Effector memory CD4-positive, alpha-beta T cell (primary cell): ENCODE measurements around the gene CD86.

ENCODE experiments used
- DNase-seq, 3 donors: peaks; one replicate each; pipeline ENCODE4 v3.0.0-alpha.2; 2020
- H3K27ac ChIP-seq: 2 replicates; pipeline ENCODE4 v1.7.0; 2013; ENCODE audit warnings: mild to moderate bottlenecking, low read length, moderate library complexity; ENCODE audit not compliant: insufficient read depth, poor library complexity, severe bottlenecking
- H3K27me3 ChIP-seq: replicated peaks from 2 replicates; pipeline ENCODE4 v1.7.0; 2013; ENCODE audit warnings: mild to moderate bottlenecking, low read length; ENCODE audit not compliant: insufficient read depth, control insufficient read depth, poor library complexity, severe bottlenecking
- H3K36me3 ChIP-seq: 2 replicates; pipeline ENCODE4 v1.7.0; 2013; ENCODE audit warnings: mild to moderate bottlenecking, low read length, moderate library complexity; ENCODE audit not compliant: control insufficient read depth, insufficient read depth
- H3K4me1 ChIP-seq: 2 replicates; pipeline ENCODE4 v1.7.0; 2013; ENCODE audit warnings: low read length, mild to moderate bottlenecking; ENCODE audit not compliant: control insufficient read depth, insufficient read depth, poor library complexity, severe bottlenecking
- H3K4me3 ChIP-seq: 2 replicates; pipeline ENCODE4 v1.7.0; 2013; ENCODE audit warnings: low read length, low read depth, mild to moderate bottlenecking; ENCODE audit not compliant: insufficient read depth, poor library complexity, severe bottlenecking
- H3K9me3 ChIP-seq: 2 replicates; pipeline ENCODE4 v1.7.0; 2013; ENCODE audit warnings: mild to moderate bottlenecking, low read length, moderate library complexity; ENCODE audit not compliant: control insufficient read depth
- total RNA-seq, 3 donors: gene quantifications; one replicate each; lab custom pipeline; 2026; lab: John Stamatoyannopoulos, UW

CD86 gene
- 0 to 1.4 (median 0) reads per million in 3 donors for total RNA-seq

DNA sequence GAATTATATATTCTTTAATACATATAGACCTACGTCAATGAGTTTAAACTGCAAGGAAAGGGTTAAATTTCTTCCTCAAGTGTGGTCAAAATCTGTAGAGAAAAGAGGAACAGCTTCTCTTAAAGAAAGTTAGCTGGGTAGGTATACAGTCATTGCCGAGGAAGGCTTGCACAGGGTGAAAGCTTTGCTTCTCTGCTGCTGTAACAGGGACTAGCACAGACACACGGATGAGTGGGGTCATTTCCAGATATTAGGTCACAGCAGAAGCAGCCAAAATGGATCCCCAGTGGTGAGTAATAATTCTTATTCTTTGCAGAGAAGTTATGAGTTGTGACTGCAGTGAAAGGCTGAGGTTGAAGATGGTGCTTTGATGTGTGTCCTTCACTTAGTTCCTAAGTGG lies at the start of gene CD86:
Gene CD86, plus strand, starts transcription at position 148 of the 400 bp plus-strand sequence. Its CDS starts 128 bp downstream, at position 276.
- Histone ChIP-seq H3K27ac (no peak within 1 kb of the TSS), H3K4me3 (no peak within 1 kb of the TSS), H3K9me3 (no peaks in the 10 kb centered on the region), H3K36me3 (no peaks in the 10 kb centered on the region), H3K27me3 (no peaks in the 10 kb centered on the region), H3K4me1 (no peaks in the 10 kb centered on the region)
- no peak for DNase-seq

DNA sequence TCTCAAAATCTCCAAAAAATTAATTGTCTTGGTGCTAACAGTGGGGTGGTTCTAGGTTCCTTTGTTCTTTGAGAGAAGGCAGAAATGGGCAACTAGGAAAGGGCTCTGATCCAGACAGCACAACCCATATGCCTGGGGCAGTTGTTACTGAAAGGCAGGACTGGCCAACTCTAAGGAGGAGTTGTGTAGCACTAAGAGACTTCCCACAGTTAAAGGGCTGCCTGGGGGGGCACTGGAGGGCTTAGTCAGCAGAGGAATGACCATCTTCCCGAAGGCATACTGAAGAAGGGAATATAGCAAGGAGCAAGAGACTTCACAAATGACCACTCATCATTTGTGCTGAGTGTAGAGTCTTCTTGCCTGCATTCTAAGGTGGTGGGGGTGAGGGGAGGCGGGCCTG lies 48.9 kb upstream of the CD86 start:
- DNase-seq = no peak
- Histone ChIP-seq H3K27ac (no peak overlapping the region), H3K36me3 (no peaks in the 10 kb centered on the region), H3K27me3 (no peaks in the 10 kb centered on the region), H3K4me1 (no peaks in the 10 kb centered on the region), H3K9me3 (no peaks in the 10 kb centered on the region), H3K4me3 (no peak overlapping the region)

- Histone ChIP-seq H3K27ac (no peak overlapping the region), H3K4me3 (no peak overlapping the region), H3K9me3 (no peaks in the 10 kb centered on the region), H3K36me3 (no peaks in the 10 kb centered on the region), H3K4me1 (no peaks in the 10 kb centered on the region), H3K27me3 (no peaks in the 10 kb centered on the region)
- no peak for DNase-seq
Observed at GRCh38 chr3:122008166-122008565, 47.0 kb upstream of the CD86 start.

GRCh38 chr3:122010506-122010905 lies 44.7 kb upstream of the CD86 start:
- Histone ChIP-seq H3K36me3 (no peaks in the 10 kb centered on the region), H3K27me3 (no peaks in the 10 kb centered on the region), H3K4me3 (no peak overlapping the region), H3K27ac (no peak overlapping the region), H3K4me1 (no peaks in the 10 kb centered on the region), H3K9me3 (no peaks in the 10 kb centered on the region)
- no peak for DNase-seq

DNA sequence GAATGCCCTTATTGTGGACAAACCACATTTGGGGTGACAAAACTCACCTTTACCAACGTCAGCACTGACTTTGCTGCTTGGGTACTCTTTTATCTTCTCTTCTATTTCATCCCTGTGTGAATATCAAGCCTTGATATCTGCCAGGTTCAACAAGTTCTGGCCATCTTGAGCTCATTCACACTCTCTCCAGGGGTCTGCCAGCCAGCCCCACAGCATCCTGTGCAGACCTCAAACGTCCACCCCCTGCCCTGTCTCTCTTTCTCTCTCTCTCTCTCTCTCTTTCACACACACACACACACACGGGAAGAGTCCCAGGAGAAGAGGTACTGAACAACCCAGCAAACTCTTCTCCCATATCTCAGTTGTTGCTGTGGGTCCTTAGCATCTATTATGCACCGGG lies 43.8 kb upstream of the CD86 start:
- H3K4me3 ChIP-seq = no peak overlapping the region
- H3K27me3 ChIP-seq = no peaks in the 10 kb centered on the region
- DNase-seq = no peak
- no peak overlapping the region for H3K27ac ChIP-seq
- H3K36me3 ChIP-seq = no peaks in the 10 kb centered on the region
- no peaks in the 10 kb centered on the region for H3K4me1 ChIP-seq
- no peaks in the 10 kb centered on the region for H3K9me3 ChIP-seq

DNA sequence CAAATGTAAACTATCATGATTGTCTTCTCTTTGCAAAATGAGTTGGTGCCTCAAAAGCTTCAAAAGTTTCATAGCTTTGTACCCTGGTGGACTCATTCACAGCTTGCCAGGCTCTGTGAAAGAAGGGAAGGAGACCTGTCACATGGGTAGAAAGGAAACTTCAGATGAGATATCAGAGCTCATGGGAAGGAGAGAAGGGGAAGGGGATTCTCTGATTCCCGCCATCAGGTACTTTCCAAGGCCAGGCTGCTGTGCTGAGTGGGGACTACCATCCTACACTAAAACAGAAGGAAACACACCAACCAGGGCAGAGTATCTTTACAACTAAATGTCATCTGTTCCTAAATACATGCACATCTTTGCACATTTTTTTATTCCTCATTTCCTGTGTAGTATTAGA lies 42.3 kb upstream of the CD86 start:
- Histone ChIP-seq H3K27me3 (no peaks in the 10 kb centered on the region), H3K4me3 (no peak overlapping the region), H3K36me3 (no peaks in the 10 kb centered on the region), H3K27ac (no peak overlapping the region), H3K9me3 (no peaks in the 10 kb centered on the region), H3K4me1 (no peaks in the 10 kb centered on the region)
- no peak for DNase-seq

GRCh38 chr3:122013448-122013925 lies 41.7 kb upstream of the CD86 start:
- Histone ChIP-seq H3K36me3 (no peaks in the 10 kb centered on the region), H3K4me3 (no peak overlapping the region), H3K4me1 (no peaks in the 10 kb centered on the region), H3K27me3 (no peaks in the 10 kb centered on the region), H3K27ac (no peak overlapping the region), H3K9me3 (no peaks in the 10 kb centered on the region)
- no peak for DNase-seq

DNA sequence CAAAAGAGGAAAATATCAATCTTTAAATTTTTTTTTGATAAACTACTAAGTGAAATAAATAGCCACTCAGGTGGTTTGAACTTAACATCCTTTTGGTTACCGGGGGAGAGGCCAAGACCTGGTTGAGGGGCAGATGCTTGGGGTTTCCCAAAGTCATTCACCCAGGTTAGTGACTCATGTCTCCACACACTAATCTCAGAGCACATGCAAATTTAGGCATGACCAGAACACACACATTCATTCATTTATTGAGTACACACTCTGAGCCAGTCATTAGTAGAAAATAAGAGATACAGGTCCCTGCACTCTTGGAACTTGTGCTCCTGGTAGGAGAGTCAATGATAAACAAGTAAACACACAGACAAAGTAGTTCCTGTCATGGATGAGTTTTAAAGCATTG lies 40.4 kb upstream of the CD86 start:
- no peak overlapping the region for H3K4me3 ChIP-seq
- H3K4me1 ChIP-seq = no peaks in the 10 kb centered on the region
- H3K9me3 ChIP-seq = no peaks in the 10 kb centered on the region
- H3K27me3 ChIP-seq = no peaks in the 10 kb centered on the region
- H3K27ac ChIP-seq = no peak overlapping the region
- H3K36me3 ChIP-seq = no peaks in the 10 kb centered on the region
- DNase-seq = no peak

GRCh38 chr3:122019493-122019892 lies 35.7 kb upstream of the CD86 start:
- DNase-seq = no peak
- Histone ChIP-seq H3K4me1 (no peaks in the 10 kb centered on the region), H3K27ac (no peak overlapping the region), H3K4me3 (no peak overlapping the region), H3K27me3 (peaks cover 5% of the 10 kb centered on the region), H3K36me3 (no peaks in the 10 kb centered on the region), H3K9me3 (no peaks in the 10 kb centered on the region)

DNA sequence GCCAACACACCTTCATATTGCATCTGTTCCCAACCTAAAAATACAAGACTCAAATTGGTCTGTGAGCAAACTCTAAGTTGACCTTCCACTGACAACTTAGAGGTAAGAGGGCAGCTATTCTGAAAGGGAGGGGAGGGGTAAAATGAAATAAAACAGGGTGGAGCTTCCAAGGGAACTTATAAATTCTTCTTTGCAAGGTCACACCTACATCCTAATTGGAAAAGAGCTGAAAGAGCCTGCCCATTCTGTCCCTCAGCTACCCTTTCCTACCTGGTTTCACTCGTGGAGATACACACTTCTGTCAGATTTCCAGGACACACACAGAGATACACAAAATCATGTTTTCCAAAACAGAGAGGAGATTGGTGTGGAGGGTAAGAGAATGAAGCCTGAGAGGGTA lies 34.1 kb upstream of the CD86 start:
- H3K4me1 ChIP-seq = no peaks in the 10 kb centered on the region
- no peak for DNase-seq

More for the DNA sequence above, 34.1 kb upstream of the CD86 start:
- H3K36me3 ChIP-seq = no peaks in the 10 kb centered on the region
- peaks cover 5% of the 10 kb centered on the region for H3K27me3 ChIP-seq
- H3K9me3 ChIP-seq = no peaks in the 10 kb centered on the region
- no peak overlapping the region for H3K4me3 ChIP-seq
- H3K27ac ChIP-seq = no peak overlapping the region
